ENCODE data around the gene TMEM151A. TPM values are rescaled to one million over a fixed set of nuclear protein-coding genes. Genes with fewer than 3 reads are reported as not detected.
"Not testable (repeated sequence)": the region's sequence is repeated elsewhere in the genome, so short reads cannot be mapped to it uniquely, and the experiment has no call there.

Gene TMEM151A
- total and polyA plus RNA-seq, 7 donors = 0.27 to 0.36 (median 0.36) TPM; not detected in 4

DNA sequence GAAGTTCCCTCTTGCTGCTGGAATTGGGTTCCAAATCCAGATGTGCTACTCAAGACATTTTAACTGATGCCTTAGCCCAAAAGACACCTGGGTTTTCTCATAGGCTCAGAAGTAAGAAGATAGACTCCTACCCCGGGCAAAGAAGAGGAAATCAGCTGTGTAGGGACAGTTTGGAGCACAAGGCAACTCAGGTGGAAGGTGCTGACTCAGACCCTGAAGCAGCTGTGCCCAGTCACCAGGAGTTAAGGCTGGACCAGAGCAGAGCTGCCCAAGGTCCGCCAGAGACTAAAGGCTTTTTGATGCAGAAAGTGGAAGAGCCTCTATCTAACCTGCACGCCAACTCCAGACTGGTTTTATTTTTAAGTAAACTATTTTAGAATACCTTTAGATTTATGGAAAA, 43.9 kb upstream of the TMEM151A start:
- H3K36me3 ChIP-seq = peaks cover 0 to 17% (median 2%) of the 10 kb centered on the region in 4 donors
- TF ChIP-seq POLR2AphosphoS5 (IDR thresholded peaks at IDR 0.05) (no peak), EP300 (IDR thresholded peaks at IDR 0.05) (no peak), POLR2A (IDR thresholded peaks at IDR 0.05) (no peak)
- TF ChIP-seq, protein P1, sequence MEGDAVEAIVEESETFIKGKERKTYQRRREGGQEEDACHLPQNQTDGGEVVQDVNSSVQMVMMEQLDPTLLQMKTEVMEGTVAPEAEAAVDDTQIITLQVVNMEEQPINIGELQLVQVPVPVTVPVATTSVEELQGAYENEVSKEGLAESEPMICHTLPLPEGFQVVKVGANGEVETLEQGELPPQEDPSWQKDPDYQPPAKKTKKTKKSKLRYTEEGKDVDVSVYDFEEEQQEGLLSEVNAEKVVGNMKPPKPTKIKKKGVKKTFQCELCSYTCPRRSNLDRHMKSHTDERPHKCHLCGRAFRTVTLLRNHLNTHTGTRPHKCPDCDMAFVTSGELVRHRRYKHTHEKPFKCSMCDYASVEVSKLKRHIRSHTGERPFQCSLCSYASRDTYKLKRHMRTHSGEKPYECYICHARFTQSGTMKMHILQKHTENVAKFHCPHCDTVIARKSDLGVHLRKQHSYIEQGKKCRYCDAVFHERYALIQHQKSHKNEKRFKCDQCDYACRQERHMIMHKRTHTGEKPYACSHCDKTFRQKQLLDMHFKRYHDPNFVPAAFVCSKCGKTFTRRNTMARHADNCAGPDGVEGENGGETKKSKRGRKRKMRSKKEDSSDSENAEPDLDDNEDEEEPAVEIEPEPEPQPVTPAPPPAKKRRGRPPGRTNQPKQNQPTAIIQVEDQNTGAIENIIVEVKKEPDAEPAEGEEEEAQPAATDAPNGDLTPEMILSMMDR (IDR thresholded peaks at IDR 0.05) = no peak
- 85 to 89% methylated on average over 3 of the region's 3 CpGs for WGBS, 2 donors

DNA sequence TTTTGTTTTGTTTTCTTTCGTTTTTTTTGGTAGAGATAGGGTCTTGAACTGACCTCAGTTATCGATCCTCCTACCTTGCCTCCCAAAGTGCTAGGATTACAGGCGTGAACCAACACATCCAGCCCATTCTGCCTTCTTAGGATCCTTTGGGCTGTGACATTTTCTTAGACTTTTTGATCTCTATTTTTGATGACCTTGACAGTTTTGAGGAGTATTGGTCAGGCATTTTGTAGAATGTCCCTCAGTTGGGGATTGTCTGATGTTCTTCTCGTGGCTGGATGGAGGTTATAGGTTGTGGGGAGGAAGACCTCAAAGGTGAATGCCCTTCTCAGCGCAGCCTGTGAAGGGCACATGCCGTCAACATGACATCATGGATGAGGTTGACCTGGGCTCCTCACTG, 42.8 kb upstream of the TMEM151A start:
- no peak overlapping the region for H3K4me3 ChIP-seq
- DNase-seq = no peak
- no peak overlapping the region for H3K27ac ChIP-seq
- intact Hi-C loops (cut with DNase I) = no loop called here
- TF ChIP-seq, protein P1 (IDR thresholded peaks at IDR 0.05) = no peak
- TF ChIP-seq POLR2A (IDR thresholded peaks at IDR 0.05) (no peak), POLR2AphosphoS5 (IDR thresholded peaks at IDR 0.05) (no peak)
- H3K36me3 ChIP-seq = peaks cover 0 to 8% (median 2%) of the 10 kb centered on the region in 4 donors
- WGBS, 2 donors = 89 to 92% methylated on average over 6 of the region's 6 CpGs
- H3K4me1 ChIP-seq = no peaks in the 10 kb centered on the region
- no peaks in the 10 kb centered on the region for H3K9me3 ChIP-seq
- no peaks in the 10 kb centered on the region for H3K27me3 ChIP-seq

More for the DNA sequence above, 43.9 kb upstream of the TMEM151A start:
- intact Hi-C loops (cut with DNase I) = no loop called here
- H3K4me3 ChIP-seq = no peak overlapping the region
- no peaks in the 10 kb centered on the region for H3K27me3 ChIP-seq
- DNase-seq = no peak
- H3K27ac ChIP-seq = no peak overlapping the region
- no peaks in the 10 kb centered on the region for H3K9me3 ChIP-seq
- no peaks in the 10 kb centered on the region for H3K4me1 ChIP-seq

DNA sequence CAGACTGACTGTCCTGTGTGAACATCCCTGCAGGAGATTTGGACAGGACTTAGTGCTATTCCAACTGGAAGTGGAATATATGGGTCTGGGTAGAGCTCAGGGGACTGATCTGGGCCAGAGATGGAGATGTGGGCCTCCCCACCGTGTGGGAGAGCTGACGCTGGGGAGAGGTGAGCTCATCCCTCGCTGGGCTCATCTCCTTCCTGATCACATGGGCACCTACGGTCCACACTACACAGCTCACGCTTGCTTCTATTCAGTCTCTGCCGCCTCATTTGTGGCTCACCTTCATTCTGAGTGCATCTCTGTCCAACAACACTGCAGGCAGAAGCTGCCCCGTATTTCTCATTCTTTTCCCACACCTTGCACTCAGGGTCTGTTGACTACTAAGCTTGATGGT, 39.9 kb upstream of the TMEM151A start:
- H3K9me3 ChIP-seq = no peaks in the 10 kb centered on the region
- peaks cover 0 to 7% (median 4%) of the 10 kb centered on the region in 4 donors for H3K4me1 ChIP-seq
- no peak for DNase-seq
- H3K27ac ChIP-seq = no peak overlapping the region
- intact Hi-C loops (cut with DNase I) = no loop called here
- no peak overlapping the region for H3K4me3 ChIP-seq
- 78 to 81% methylated on average over 7 of the region's 7 CpGs for WGBS, 2 donors
- peaks cover 0 to 3% (median 0%) of the 10 kb centered on the region in 4 donors for H3K36me3 ChIP-seq
- no peak for TF ChIP-seq POLR2A (IDR thresholded peaks at IDR 0.05)
- TF ChIP-seq POLR2AphosphoS5 (IDR thresholded peaks at IDR 0.05) = no peak
- TF ChIP-seq, protein P1 (IDR thresholded peaks at IDR 0.05) = no peak
- TF ChIP-seq EP300 (IDR thresholded peaks at IDR 0.05) = no peak
- no peaks in the 10 kb centered on the region for H3K27me3 ChIP-seq

DNA sequence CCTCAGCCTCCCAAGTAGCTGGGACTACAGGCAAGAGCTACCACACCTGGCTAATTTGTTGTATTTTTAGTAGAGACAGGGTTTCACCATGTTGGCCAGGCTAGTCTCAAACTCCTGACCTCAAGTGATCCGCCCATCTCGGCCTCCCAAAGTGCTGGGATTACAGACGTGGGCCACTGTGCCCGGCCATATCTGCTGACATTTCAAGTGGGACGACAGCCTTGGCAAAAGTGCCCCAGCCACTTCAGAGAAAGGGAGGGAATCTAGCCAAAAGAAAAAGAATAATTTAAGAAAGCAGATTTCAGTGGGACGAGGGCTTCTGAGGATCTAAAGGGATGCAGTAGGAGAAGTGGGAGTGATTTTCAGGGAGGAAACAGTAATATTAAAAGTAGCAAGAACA, 38.6 kb upstream of the TMEM151A start:
- intact Hi-C loops (cut with DNase I); H3K9me3 ChIP-seq: not testable (repeated sequence)
- 86 to 87% methylated on average over 6 of the region's 6 CpGs for WGBS, 2 donors

DNA sequence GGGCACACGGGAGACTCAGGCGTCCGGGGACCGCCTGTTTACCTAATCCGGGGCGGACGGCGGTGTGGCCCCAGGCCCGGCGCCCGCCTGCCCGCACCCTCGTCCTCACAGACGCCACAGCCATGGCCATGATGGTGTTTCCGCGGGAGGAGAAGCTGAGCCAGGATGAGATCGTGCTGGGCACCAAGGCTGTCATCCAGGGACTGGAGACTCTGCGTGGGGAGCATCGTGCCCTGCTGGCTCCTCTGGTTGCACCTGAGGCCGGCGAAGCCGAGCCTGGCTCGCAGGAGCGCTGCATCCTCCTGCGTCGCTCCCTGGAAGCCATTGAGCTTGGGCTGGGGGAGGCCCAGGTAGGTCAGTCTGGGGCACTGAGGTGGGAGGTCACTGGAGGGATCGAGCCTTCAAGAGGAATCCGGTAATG, 33.2 kb upstream of the TMEM151A start:
- H3K4me1 ChIP-seq = peaks cover 0 to 20% (median 15%) of the 10 kb centered on the region in 4 donors
- no peak for TF ChIP-seq EP300 (IDR thresholded peaks at IDR 0.05)
- TF ChIP-seq, protein P1 (IDR thresholded peaks at IDR 0.05) = no peak
- TF ChIP-seq POLR2AphosphoS5 (IDR thresholded peaks at IDR 0.05) = no peak
- no peak for TF ChIP-seq POLR2A (IDR thresholded peaks at IDR 0.05)
- intact Hi-C loops (cut with DNase I) = no loop called here
- H3K27ac ChIP-seq = peak overlapping the region; percentile 89
- no peak for DNase-seq
- H3K27me3 ChIP-seq = no peaks in the 10 kb centered on the region
- H3K9me3 ChIP-seq = no peaks in the 10 kb centered on the region
- peaks cover 11 to 42% (median 26%) of the 10 kb centered on the region in 4 donors for H3K36me3 ChIP-seq
- 5 to 7% methylated on average over 28 of the region's 28 CpGs for WGBS, 2 donors
- peak overlapping the region; percentile 94 to 100 (median 96) for H3K4me3 ChIP-seq

More for the DNA sequence above, 38.6 kb upstream of the TMEM151A start:
- H3K27me3 ChIP-seq, H3K27ac ChIP-seq, H3K4me3 ChIP-seq, H3K36me3 ChIP-seq, DNase-seq: not testable (repeated sequence)
- H3K4me1 ChIP-seq = peaks cover 0 to 11% (median 7%) of the 10 kb centered on the region in 4 donors
